Measurements from ENCODE around the gene MAGI3. TPM values are rescaled to one million over a fixed set of nuclear protein-coding genes. Genes with fewer than 3 reads are reported as not detected.

Gene MAGI3
- total and polyA plus RNA-seq, 2 donors (not counting 1 experiment from before 2014, with no cell fraction given): 0.30 to 0.67 TPM

DNA sequence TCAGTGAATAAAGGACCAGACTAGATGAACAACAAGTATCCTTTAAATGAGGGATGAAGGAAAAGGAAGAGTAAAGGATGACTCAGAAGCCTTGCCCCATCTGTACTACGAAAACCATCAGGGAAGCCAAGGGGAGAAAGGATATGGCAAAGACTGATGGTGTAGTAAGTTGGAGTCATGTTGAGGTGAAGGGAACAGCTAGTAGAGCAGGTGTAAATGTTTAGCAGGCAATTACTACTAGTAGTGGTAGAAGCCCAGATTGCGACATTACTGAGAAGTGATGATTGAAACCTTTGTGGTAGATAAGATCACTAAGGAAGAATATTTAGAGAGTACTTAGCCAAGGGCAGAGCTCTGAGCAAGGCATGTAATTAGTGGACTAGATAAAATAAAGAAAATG is 285.0 kb downstream of the MAGI3 start:
- no peaks in the 10 kb centered on the region for H3K79me2 ChIP-seq (ENCODE audit: control insufficient read depth, insufficient read depth, low read length)
- H3K9ac ChIP-seq (ENCODE audit: low read length): no peak overlapping the region
- H3K4me3 Mint-ChIP-seq: no peak overlapping the region
- no peak overlapping the region for H3K27ac Mint-ChIP-seq
- ChIA-PET POLR2A (no interaction called here), CTCF (interaction anchor here (0.6 to 2.2 kb wide), 3 partner anchors 475 to 959 kb away, joined by 3 to 7 read pairs (median 3); no protein-coding TSS in a partner anchor)
- H3K27me3 ChIP-seq (replicated peaks in 1 of 4; ENCODE audit: control extremely low read depth in 1 of 4, control insufficient read depth in 3 of 4, insufficient read depth in 4 of 4, low read length in 3 of 4): no peaks in the 10 kb centered on the region
- H3K4me2 ChIP-seq (replicated peaks; ENCODE audit: low read depth, low read length, poor library complexity, severe bottlenecking): no peak overlapping the region
- no peak overlapping the region for H3K27ac ChIP-seq (ENCODE audit: low read length in 2 of 2)
- DNase-seq (no peak), ATAC-seq (ENCODE audit: low read depth) (no peak)
- intact Hi-C loops (cut with micrococcal nuclease): no loop called here
- H3K4me1 Mint-ChIP-seq: no peaks in the 10 kb centered on the region
- no peaks in the 10 kb centered on the region for H3K27me3 Mint-ChIP-seq
- no peaks in the 10 kb centered on the region for H3K9me3 ChIP-seq (ENCODE audit: control extremely low read depth in 1 of 3, control insufficient read depth in 2 of 3, insufficient read depth in 1 of 3, low read length in 2 of 3)
- H3K9me3 Mint-ChIP-seq (ENCODE audit: insufficient read depth): no peaks in the 10 kb centered on the region
- no peaks in the 10 kb centered on the region for H3K4me1 ChIP-seq (ENCODE audit: control insufficient read depth in 2 of 2, insufficient read depth in 2 of 2, low read length in 2 of 2)
- 97% methylated on average over 2 of the region's 2 CpGs for WGBS (ENCODE audit: insufficient coverage)
- H2AFZ ChIP-seq (ENCODE audit: insufficient read depth, low read depth, low read length, poor library complexity, severe bottlenecking): no peak overlapping the region
- H3K4me3 ChIP-seq (ENCODE audit: control extremely low read depth in 1 of 5, extremely low read depth in 1 of 5, insufficient read depth in 1 of 5, low read depth in 2 of 5, low read length in 4 of 5): no peak overlapping the region
- H4K20me1 ChIP-seq (ENCODE audit: control insufficient read depth, insufficient read depth, low read length, poor library complexity, severe bottlenecking): no peaks in the 10 kb centered on the region
- TF ChIP-seq EZH2 (IDR thresholded peaks at IDR 0.05; ENCODE audit: borderline replicate concordance, insufficient read depth, low read depth, low read length, poor library complexity, severe bottlenecking): no peak
- TF ChIP-seq, protein P1, sequence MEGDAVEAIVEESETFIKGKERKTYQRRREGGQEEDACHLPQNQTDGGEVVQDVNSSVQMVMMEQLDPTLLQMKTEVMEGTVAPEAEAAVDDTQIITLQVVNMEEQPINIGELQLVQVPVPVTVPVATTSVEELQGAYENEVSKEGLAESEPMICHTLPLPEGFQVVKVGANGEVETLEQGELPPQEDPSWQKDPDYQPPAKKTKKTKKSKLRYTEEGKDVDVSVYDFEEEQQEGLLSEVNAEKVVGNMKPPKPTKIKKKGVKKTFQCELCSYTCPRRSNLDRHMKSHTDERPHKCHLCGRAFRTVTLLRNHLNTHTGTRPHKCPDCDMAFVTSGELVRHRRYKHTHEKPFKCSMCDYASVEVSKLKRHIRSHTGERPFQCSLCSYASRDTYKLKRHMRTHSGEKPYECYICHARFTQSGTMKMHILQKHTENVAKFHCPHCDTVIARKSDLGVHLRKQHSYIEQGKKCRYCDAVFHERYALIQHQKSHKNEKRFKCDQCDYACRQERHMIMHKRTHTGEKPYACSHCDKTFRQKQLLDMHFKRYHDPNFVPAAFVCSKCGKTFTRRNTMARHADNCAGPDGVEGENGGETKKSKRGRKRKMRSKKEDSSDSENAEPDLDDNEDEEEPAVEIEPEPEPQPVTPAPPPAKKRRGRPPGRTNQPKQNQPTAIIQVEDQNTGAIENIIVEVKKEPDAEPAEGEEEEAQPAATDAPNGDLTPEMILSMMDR (IDR thresholded peaks at IDR 0.05): no peak
- no peaks in the 10 kb centered on the region for H3K36me3 ChIP-seq (replicated peaks in 1 of 2; ENCODE audit: control extremely low read depth in 1 of 2, control insufficient read depth in 1 of 2, extremely low read depth in 1 of 2, insufficient read depth in 2 of 2, low read length in 1 of 2)

DNA sequence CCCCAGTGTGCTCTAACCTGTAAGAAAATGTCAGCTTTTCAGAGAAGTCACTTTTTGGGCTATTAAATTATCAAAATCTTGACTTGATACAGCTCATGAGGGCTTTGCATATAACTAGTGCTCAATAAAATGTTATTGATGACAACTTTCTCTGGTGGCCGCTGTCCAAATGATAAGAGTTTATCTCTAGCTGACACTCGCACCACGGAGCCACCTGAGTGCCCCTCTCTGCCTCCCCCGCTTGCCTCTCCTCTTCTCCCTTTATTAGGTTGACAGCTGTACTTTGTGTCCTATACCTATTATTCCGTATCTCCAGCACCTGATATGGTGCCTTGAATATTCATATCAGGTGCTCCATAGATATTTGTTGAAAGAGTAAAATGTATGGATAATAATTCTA is 286.2 kb downstream of the MAGI3 start:
- no peaks in the 10 kb centered on the region for H3K9me3 ChIP-seq (ENCODE audit: control extremely low read depth in 1 of 3, control insufficient read depth in 2 of 3, insufficient read depth in 1 of 3, low read length in 2 of 3)
- no peak for ATAC-seq (ENCODE audit: low read depth)
- no CpG with 5 or more reads among the region's 5 CpGs for WGBS (ENCODE audit: insufficient coverage)
- no peak overlapping the region for H3K4me3 ChIP-seq (ENCODE audit: control extremely low read depth in 1 of 5, extremely low read depth in 1 of 5, insufficient read depth in 1 of 5, low read depth in 2 of 5, low read length in 4 of 5)
- intact Hi-C loops (cut with micrococcal nuclease): no loop called here
- no peak overlapping the region for H3K27ac Mint-ChIP-seq
- no peak overlapping the region for H3K4me3 Mint-ChIP-seq
- no peaks in the 10 kb centered on the region for H3K79me2 ChIP-seq (ENCODE audit: control insufficient read depth, insufficient read depth, low read length)
- H4K20me1 ChIP-seq (ENCODE audit: control insufficient read depth, insufficient read depth, low read length, poor library complexity, severe bottlenecking): no peaks in the 10 kb centered on the region
- H3K4me1 Mint-ChIP-seq: no peaks in the 10 kb centered on the region
- ChIA-PET POLR2A (no interaction called here), CTCF (interaction anchor here (0.8 to 2.2 kb wide), 6 partner anchors 11 to 959 kb away, joined by 3 to 7 read pairs (median 4); no protein-coding TSS in a partner anchor)
- H3K27ac ChIP-seq (ENCODE audit: low read length in 2 of 2): no peak overlapping the region
- DNase-seq: no peak
- H3K9ac ChIP-seq (ENCODE audit: low read length): no peak overlapping the region
- no peak overlapping the region for H3K4me2 ChIP-seq (replicated peaks; ENCODE audit: low read depth, low read length, poor library complexity, severe bottlenecking)
- TF ChIP-seq, protein P1 (IDR thresholded peaks at IDR 0.05): no peak
- TF ChIP-seq EZH2 (IDR thresholded peaks at IDR 0.05; ENCODE audit: borderline replicate concordance, insufficient read depth, low read depth, low read length, poor library complexity, severe bottlenecking): no peak
- H3K9me3 Mint-ChIP-seq (ENCODE audit: insufficient read depth): no peaks in the 10 kb centered on the region
- no peaks in the 10 kb centered on the region for H3K27me3 Mint-ChIP-seq
- no peaks in the 10 kb centered on the region for H3K4me1 ChIP-seq (ENCODE audit: control insufficient read depth in 2 of 2, insufficient read depth in 2 of 2, low read length in 2 of 2)
- no peaks in the 10 kb centered on the region for H3K27me3 ChIP-seq (replicated peaks in 1 of 4; ENCODE audit: control extremely low read depth in 1 of 4, control insufficient read depth in 3 of 4, insufficient read depth in 4 of 4, low read length in 3 of 4)
- H3K36me3 ChIP-seq (replicated peaks in 1 of 2; ENCODE audit: control extremely low read depth in 1 of 2, control insufficient read depth in 1 of 2, extremely low read depth in 1 of 2, insufficient read depth in 2 of 2, low read length in 1 of 2): no peaks in the 10 kb centered on the region
- H2AFZ ChIP-seq (ENCODE audit: insufficient read depth, low read depth, low read length, poor library complexity, severe bottlenecking): no peak overlapping the region

Data from B cell (primary cell).